Inflammatory macrophage (primary cell): Measurements from ENCODE around the gene GAS6.
"Not testable (repeated sequence)": the region's sequence is repeated elsewhere in the genome, so short reads cannot be mapped to it uniquely, and the experiment has no call there.

Experiments
- DNase-seq, 2 donors: peaks; one replicate each; pipeline ENCODE4 v3.0.0-alpha.2; 2020 to 2022
- total RNA-seq, 18 experiments: gene quantifications; one replicate each; lab custom pipeline; 2026; ENCODE audit warnings: mixed read lengths in 6 of 18, inconsistent platforms in 2 of 18; lab: John Stamatoyannopoulos, UW

GAS6 gene
- 2.8 to 29.9 (median 10.3) reads per million in 18 experiments for total RNA-seq

DNA sequence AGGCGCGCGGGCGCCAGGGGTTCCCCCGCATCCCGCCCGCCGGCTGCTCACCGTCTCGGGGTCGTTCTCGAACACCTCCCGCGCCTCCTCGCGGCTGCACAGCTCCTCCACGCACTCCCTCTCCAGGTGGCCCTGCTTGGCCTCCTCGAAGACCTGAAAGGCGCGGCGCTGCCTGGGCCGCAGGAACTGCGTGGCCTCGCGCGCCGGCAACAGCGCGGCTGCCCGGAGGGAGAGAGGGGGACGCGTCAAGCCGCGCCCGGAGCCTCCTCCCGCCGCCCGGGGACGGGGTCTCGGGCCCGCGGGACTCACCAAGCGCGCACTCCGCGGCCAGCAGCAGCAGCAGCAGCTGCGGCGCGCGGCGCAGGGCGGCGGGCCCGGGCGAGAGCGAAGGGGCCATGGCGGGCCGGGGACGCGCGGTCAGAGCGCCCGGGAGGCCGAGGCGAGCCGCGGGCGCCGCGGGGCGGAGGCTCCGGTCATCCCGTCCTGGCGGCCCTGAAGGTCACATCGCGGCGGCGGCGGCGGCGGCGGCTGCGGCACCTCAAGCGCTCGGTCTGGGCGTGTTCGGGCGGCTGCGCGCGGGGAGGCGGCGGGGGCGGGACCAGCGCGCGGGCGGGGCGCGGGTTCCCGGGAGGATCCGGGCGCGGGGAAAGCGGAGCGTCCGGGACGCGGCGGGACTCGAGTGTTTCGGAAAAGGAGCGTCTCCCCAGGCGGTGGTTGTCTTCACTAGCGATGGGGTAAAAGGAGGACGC, at the start of gene GAS6:
TSS of gene GAS6 (minus strand) at position 553 of the 749 bp plus-strand sequence. CDS start at position 397, 156 bp downstream.
- peak in 1 of 2 donors; percentile 18 for DNase-seq

DNA sequence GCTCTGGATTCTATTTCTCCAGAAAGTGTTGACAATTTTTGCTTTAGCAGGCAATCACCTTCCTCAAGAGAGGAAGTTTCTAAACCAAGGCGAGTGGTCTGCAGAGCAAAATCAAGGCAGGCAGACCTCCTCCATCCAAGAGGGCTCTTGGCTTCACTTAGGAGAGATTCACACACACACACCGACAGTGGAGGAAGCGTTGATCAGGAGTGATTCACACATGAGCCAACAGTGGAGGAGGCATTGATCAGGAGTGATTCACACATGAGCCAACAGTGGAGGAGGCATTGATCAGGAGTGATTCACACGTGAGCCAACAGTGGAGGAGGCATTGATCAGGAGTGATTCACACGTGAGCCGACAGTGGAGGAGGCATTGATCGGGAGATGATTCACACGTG, 49.5 kb upstream of the GAS6 start:
- not testable (repeated sequence) for DNase-seq

DNA sequence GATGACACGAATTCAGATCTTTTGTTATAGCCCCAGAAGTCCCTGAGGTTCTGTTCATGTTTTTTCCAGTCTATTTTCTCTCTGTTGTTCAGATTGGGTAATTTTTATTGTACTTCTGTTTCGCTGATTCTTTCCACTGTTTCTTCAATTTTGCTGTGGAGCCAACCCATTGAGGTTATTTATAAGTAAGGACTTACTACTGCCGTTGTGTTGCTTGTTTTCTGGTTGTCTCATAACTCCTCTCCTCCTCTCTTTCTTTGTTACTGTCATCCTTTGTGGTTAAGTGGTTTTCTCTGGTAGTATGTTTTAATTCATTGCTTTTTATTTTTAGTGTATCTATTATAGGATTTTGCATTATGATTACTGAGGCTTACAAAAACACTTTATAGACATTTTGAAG, 48.7 kb upstream of the GAS6 start:
- no peak for DNase-seq

DNA sequence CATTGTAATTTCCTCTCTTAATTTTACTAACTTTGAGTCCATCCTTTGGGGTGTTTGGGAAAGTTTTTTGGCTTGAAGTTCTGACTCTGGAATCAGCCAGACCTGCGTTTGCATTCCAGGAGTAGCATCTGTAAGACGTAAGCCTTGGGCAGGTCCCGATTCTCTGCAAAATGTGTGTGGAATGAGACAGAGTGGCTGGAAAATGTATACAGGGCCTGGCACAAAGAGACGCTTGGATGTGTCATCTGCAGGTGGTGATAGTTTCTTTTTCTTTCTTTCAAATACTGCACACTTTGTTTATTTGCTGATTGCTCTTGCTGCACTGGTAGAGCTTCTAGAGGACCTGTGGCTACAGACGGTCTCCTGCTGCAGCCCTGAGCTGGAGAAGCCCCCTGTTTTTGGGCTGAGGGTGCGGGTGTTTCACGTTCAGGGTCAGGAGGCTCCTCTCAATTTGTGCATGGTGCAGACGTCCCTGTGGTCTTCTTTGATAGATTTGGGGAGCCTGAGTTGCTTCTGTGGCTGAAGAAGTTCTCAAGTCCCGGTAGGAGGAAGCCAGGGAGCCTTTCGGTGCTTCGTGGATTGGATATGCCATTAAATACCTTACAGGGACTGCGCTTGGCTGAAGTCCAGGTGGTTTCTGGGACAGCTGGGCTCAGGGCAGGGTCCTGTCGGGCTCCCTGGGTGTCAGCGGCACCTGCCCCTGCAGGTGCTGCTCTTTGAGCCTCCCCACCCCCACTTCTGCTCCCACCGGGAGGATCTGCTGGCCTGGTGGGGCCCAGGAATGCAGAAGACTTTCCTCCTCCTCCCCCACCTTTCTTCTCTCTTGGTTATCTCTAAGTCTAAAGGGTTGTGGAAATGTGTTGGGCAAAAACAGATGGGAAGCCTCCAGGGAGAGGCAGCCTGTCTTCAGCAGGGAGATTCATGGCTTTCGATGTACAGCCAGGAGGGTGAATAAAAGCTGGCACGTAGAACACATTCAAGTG, 44.0 kb upstream of the GAS6 start:
- DNase-seq = no peak

DNA sequence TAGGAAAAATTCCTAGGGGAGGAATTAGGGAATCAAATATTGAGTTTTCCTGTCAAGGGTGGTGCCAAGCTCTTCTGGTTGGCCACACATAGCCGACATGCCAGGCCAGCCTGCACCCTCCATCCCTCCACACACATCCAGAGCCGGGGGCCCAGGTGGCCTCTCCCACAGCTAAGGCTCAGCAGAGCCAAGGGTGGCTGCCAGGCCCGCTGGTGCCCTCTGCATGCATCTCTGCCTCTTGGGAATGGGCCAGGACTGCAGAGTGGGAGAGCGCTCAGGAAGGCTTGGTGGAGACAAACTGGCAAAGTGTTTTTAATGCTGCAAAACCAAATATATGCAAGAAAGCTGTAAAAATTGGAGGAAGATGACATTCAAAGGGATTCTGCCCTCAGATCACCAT, 42.7 kb upstream of the GAS6 start:
- DNase-seq = no peak

DNA sequence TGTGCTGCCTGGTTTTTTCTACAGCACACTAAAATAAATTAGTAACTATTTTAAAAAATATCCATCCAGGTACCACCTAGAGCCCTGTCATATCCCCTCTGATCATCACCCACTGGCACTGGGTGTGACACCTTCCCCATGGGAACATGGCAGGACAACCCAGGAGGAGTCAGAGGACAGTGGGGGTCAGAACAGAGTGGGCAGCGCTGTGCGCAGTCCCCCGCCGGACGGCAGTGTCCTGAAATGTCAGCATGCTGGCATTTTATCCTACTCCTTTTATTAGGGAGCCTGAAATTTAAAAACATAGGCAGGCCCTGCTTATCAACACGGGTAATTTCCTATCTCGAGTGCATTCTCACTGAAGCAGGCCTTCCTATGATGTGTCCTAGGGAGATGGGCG, 42.1 kb upstream of the GAS6 start:
- no peak for DNase-seq

DNA sequence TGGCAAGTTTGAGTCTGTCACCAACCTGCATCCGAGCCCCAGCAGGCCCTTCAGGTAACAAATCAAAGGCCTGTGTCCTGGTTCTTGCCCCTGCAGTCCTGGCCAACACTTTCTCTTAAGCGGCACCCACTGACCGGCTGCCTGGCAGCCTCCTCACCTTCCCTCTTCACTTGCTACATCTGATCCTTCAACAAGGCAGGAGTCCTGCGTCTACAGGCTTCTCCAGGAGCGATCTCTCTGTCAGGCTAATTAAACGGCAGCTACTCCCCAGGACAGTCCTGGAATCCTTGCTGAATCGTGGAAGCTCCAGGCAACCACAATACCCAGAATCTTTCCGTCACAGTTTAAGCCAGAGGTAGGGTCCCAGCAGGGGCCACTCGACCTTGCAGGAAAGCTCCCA, 41.1 kb upstream of the GAS6 start:
- no peak for DNase-seq

DNA sequence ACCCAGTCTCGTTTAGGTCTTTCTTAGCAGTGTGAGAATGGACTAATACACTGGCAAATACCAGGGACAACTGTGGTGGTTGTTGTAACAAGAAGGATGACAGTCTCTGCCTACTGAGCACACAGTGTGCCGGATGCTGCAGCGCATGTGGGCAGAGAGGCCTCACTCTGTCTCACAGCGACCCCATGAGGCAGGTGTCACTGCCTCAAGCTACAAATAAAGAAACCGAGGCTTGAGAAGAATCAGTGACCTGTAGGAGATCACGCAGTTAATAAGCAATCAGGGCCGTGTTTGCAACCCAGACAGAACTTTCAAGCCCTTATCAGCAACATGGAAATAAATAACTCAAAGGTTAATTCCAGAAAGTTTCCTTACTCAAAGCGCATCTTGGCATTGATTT, 40.5 kb upstream of the GAS6 start:
- no peak for DNase-seq

DNA sequence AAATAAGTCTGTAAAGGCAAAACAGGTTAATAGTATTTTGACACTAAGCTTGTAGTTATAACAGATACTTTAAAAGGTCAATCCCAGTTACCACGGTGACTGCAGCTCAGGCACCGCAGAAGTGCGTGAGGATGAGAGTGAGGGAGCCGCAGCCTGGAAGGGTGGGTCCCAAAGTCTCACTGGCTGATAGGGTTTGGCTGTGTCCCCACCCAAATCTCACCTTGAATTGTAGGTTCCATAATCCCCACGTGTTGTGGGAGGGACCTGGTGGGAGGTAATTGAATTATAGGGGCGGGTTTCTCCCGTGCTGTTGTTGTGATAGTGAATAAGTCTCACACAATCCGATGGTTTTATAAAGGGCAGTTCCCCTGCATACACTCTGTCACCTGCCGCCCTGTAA, 40.0 kb upstream of the GAS6 start:
- DNase-seq = no peak

DNA sequence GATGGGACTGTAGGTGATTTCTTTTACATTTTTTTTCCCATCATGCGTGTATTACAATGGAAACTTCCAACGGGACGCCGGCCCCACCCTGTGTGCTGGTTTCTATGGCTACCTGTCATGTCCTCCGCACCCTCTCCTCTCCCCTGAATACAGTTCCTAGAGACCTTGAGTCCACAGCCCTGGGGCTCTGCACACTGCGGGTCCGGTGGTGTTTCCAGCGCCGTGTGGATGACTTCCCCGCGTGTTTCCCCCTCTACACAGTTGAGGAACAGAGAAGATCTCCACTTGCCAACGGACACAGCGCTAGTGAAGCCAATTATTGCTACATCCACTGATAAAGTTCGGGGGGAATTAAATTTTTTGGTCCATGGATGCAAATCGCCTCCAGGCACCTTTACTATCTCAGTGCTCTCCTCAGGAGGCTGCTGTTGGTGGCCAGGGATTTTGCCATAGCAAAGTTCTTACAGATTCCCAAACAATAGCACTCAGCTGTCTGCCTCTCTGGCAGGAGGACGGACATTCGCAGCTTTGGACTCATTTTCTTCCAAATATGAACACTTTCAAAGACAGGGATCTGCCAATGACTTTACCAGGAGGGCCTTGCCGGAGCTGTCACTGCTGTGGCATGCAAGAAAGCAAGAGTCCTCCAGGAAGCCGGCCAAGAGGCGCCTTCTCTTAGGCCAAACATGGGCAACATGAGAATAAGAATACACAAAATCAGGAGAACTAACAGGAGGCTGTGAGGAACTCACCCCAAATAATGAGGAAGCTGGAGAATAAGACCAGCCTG, 39.3 kb upstream of the GAS6 start:
- DNase-seq = no peak

DNA sequence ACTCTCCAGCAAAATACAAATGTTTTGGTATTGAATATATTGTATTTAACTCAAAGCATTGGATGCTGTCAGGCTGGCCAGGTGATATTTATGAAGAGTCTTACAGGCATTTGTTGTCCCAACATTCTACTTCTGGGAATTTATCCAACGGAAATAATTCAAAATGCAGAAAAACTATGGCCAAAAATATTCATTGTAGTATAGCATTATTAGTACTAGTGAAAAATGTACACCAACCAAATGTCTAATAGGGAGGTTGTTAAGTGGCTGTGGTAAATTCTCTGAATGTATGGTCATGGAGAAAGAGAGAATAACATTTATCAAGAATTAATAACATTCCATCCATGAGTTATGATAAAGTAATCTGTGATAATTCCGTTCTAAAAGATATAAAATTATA, 38.6 kb upstream of the GAS6 start:
- no peak for DNase-seq

DNA sequence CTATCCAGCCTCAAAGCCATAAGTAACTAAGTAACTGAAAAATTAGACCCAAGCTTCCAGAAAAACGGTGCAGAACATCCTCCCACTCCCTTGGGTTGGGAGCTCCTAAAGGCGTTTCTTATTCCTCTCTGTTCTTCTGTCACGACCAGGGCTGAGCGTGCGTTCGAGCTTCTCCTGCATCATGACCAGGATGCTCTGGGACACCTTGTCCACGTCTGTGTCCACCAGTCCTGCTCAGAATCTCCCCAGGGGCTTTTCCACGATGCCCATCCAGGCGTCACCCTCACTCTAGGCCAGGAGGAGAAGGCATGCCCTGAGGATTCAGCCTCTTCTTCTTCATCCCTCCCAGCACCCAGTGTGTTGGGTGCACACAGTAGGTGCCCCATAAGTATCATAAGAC, 37.8 kb upstream of the GAS6 start:
- DNase-seq = no peak

DNA sequence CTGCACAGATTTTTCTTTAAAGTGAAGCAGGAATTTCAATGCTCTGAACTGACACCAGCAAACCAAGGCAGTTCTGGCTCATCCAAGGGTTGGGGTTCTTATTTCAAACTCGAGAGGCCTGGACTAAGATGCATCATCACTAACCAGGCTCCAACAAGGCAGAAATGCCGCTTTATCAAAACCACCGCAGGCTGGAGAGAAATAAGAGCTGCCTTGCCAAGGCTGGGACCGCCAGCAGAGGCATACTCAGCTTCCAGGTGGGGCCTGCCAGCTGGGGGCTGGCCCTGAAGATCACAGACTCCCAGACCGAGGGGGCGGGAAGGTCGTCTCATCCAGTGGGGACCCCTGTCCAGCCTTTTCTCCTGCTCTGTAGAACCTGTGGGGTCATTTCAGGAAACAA, 37.4 kb upstream of the GAS6 start:
- no peak for DNase-seq

DNA sequence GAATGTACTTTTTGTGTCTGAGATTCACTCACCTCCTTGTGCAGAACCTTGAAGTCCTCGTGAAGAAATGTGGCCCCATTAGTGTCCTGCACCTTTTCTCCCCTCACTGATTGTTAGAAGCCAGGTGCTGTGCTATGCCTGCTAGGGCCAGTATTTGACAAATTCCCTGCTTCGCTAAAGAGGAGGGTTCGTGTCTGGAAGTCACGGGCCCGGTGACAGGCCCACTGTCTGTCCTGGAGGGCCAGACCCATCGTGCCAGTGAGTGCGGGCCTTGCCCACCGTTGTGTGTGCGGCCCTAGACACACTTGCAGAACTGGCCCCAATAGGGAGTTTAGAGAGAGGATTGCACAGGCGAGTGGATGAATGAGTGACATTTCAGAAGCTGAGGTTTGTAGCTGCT, 36.8 kb upstream of the GAS6 start:
- DNase-seq = no peak

DNA sequence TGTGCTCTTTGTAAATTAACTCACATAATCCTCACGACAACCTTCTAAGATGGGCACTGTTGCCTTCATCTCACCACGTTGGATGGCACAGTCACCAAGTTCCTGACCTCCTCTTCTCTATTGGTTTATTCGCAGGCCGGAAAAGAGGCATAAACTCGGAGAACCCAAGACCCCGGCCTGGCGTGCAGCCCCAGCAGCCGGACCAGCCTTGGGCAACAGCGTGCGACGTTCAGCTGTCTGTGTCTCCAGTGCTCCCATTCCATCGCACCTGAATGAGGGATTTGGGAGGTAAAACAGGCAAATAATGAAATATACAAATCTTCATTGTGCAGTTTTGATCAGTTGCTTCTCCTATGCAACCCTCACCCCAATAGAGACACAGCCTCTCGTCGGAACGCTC, 34.5 kb upstream of the GAS6 start:
- DNase-seq = no peak

DNA sequence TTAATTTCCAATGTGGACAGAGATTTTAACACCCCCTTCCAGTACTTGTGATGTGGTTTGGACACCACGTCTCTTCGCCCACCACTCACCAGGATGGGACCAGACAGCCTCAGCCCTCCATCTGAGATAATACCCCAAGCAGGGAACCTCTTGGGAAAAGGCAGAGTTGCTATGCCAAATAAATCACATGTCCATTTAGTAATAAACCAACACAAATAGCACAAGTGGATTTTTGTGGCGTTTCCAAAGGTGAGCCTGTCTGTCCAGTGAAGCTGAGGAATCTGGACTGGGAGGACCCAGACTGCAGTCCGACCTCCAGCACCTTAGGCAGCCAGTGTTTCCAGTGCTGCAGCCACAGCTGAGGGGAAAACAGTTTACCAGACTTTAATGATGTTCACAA, 34.1 kb upstream of the GAS6 start:
- no peak for DNase-seq

DNA sequence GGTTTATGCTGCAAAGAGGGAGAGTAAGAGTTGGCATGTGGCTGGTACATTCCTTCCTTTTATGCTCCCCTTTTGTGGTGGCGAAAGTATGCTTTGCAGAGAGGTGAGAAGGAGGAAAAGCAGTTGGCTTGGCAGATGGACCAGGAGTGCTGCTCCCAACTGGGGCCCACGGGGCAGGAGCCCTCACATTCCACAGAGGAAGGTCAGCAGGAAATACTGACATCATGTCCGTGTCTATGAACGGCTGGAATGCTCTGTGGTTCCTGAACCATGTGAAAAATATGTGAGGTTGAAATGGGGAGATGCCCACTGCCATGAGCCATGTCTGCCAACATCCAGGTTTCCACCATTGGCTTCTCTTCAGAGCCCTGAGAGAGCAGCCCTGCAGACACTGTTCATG, 33.3 kb upstream of the GAS6 start:
- no peak for DNase-seq

DNA sequence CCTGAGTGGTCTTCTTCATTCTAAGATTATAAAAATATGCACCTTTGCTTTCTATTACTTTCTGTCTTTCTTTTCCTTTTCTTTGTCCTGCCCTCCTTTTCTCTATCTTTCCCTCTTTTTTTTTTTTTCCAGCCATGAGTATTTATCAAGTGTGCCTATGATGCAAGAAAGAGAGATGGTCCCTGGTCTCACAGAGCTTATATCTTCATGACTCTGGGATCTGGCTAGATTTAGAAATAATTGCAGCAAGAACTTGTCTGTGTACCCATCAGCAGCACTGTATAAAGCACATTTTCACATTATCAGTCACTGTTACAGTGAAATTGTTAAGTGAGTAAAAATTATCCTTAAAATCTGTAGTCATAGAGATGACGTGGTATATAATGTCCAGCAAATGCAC, 31.6 kb upstream of the GAS6 start:
- no peak for DNase-seq

DNA sequence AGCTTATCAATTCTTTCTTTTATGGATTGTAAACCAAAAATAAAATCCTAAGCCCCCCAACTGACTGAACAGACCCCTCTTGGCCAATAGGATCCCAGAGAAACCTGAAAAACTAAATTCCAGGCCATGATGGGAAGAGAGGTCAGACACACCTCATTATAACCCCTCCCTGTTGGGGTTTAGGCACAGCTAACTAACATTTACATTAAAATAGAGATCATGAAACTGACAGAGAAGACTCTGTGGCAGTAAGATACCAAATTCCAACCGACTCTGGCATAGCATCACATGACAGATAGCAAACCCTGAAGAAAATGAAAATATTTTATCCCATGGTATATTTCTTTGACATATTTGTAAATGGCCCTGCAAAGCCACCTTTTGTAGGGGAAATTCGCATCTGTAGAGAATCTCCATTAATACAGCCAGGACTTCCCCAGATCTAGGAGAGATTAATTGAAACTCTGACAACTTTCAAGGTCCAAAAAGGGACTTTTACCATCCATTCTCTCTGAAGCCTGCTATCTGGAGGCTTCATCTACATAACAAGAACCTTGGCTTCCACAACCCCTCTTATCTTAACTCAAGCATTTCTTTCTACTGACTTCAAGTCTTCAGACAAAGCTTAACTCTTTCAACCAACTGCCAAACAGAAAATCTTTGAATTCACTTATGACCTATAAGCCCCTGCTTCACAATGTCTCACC, 27.1 kb upstream of the GAS6 start:
- DNase-seq = no peak

DNA sequence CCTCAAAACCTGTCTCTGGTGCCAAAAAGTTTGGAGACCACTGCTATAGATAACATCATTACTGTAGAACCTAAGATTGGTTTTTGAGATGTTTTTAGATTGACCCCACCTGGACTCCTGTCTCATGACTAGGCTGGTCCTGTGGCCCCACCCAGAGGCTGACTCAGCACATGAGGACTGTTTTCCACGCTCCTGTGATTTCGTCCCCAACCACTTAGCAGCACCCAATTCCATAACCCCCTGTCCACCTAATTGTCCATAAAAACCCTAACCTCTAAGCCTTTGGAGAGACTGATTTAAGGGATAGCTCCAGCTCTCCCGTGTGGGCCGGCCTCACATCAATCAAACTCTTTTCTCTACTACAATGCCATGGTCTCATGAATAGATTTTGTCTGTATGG, 25.6 kb upstream of the GAS6 start:
- no peak for DNase-seq

DNA sequence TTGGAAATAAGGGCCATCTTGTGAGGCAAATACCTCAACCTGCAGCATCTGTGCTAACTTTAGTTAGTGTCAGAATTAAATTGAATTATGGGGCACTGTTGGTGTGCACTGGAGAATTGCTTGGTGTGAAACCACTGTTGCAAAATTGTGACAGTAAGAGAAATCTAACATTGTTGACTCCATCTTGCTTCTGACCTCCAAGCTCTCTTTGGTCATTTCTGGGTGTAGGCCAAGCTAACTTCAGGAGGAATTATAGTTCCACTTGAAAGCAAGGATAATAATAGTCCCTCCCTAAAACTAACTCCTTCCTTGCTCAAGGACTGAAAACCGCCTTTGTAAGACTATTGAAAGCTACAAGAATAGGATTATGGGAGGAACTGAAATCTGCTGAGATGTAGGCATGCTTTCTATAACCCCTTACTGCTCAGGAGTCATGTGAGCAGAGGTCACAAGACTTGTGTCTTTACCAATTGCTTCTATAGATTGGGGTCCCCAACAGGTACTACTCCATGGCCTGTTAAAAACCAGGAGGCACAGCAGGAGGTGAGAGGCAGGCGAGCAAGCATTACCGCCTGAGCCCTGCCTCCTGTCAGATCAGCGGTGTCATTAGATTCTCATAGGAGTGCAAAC, 24.9 kb upstream of the GAS6 start:
- DNase-seq = no peak

DNA sequence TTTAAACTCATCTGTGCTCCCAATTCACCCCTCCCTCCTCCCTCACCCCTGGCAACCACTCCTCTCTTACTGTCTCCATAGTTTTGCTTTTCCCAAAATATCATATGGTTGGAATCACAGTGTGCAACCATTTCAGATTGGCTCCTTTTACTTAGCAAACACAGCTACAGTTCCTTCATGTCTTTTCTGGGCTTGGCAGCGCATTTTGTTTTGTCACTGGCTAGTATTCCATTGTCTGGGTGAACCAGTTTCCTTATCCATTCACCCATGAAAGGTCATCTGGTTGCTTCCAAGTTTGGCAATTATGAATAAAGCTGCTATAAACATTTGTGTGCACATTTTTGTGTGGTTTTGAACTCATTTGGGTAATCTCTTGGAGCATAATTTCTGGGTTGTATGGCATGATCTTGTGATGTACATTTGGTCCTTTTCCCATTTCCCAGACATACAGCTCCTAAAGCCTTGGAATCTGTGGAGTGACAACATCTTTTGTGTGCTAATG, 23.9 kb upstream of the GAS6 start:
- DNase-seq = no peak
